Adipocyte (in vitro differentiated cells): Measurements from ENCODE around the gene ME2.
"Not testable (repeated sequence)": the region's sequence is repeated elsewhere in the genome, so short reads cannot be mapped to it uniquely, and the experiment has no call there.

Experiments used
- DNase-seq: peaks from one replicate; pipeline ENCODE4 v3.0.0-alpha.2; 2015; ENCODE audit warnings: low read depth
- H3K27me3 ChIP-seq: replicated peaks from 2 replicates; pipeline ENCODE4 v1.7.0; 2013; ENCODE audit warnings: mild to moderate bottlenecking, low read length, moderate library complexity; ENCODE audit not compliant: control insufficient read depth, insufficient read depth
- H3K36me3 ChIP-seq: 2 replicates; pipeline ENCODE4 v1.7.0; 2013; ENCODE audit warnings: low read length, mild to moderate bottlenecking, moderate library complexity; ENCODE audit not compliant: control insufficient read depth, insufficient read depth, severe bottlenecking
- H3K4me1 ChIP-seq: 2 replicates; pipeline ENCODE4 v1.7.0; 2013; ENCODE audit warnings: mild to moderate bottlenecking, low read length, moderate library complexity; ENCODE audit not compliant: control insufficient read depth, insufficient read depth
- H3K4me3 ChIP-seq: 2 replicates; pipeline ENCODE4 v1.7.0; 2013; ENCODE audit warnings: mild to moderate bottlenecking, low read length, moderate library complexity
- H3K9ac ChIP-seq: 2 replicates; pipeline ENCODE4 v1.7.0; 2013; ENCODE audit warnings: mild to moderate bottlenecking, low read length, moderate library complexity
- H3K9me3 ChIP-seq: 2 replicates; pipeline ENCODE4 v1.7.0; 2013; ENCODE audit warnings: mild to moderate bottlenecking, low read length, moderate library complexity; ENCODE audit not compliant: control insufficient read depth

Gene ME2

GRCh38 chr18:50953822-50954221 lies 74.9 kb downstream of the ME2 start:
- Histone ChIP-seq H3K27me3 (no peaks in the 10 kb centered on the region), H3K9ac (no peak overlapping the region), H3K4me1 (no peaks in the 10 kb centered on the region), H3K4me3 (no peak overlapping the region), H3K9me3 (no peaks in the 10 kb centered on the region), H3K36me3 (no peaks in the 10 kb centered on the region)
- no peak for DNase-seq

GRCh38 chr18:50955253-50955652 lies 76.3 kb downstream of the ME2 start:
- Histone ChIP-seq H3K4me3 (no peak overlapping the region), H3K36me3 (no peaks in the 10 kb centered on the region), H3K9ac (no peak overlapping the region), H3K9me3 (no peaks in the 10 kb centered on the region), H3K27me3 (no peaks in the 10 kb centered on the region), H3K4me1 (no peaks in the 10 kb centered on the region)
- no peak for DNase-seq

- H3K4me1 ChIP-seq: no peaks in the 10 kb centered on the region
- H3K4me3 ChIP-seq: no peak overlapping the region
- DNase-seq: no peak
- no peaks in the 10 kb centered on the region for H3K36me3 ChIP-seq
- H3K9me3 ChIP-seq: peaks cover 4% of the 10 kb centered on the region
- no peak overlapping the region for H3K9ac ChIP-seq
- H3K27me3 ChIP-seq: no peaks in the 10 kb centered on the region
These were observed 77.2 kb downstream of the ME2 start for GRCh38 chr18:50956116-50956515.

- Histone ChIP-seq H3K9me3 (peaks cover 27% of the 10 kb centered on the region), H3K36me3 (no peaks in the 10 kb centered on the region), H3K9ac (no peak overlapping the region), H3K4me1 (no peaks in the 10 kb centered on the region), H3K27me3 (no peaks in the 10 kb centered on the region), H3K4me3 (no peak overlapping the region)
- no peak for DNase-seq
These were observed 83.1 kb downstream of the ME2 start for GRCh38 chr18:50961974-50962373.

- Histone ChIP-seq H3K36me3 (no peaks in the 10 kb centered on the region), H3K27me3 (no peaks in the 10 kb centered on the region), H3K9me3 (peaks cover 5% of the 10 kb centered on the region), H3K4me1 (peaks cover 17% of the 10 kb centered on the region), H3K4me3 (peak within 1 kb of the TSS; percentile 83), H3K9ac (peak within 1 kb of the TSS; percentile 95)
- peak; percentile 90 for DNase-seq
These were observed 89.1 kb downstream of the ME2 start, which contains the start of gene ELAC1 for GRCh38 chr18:50967714-50968661. ELAC1 (plus strand) TSS chr18:50968040; CDS start chr18:50974405, 6,365 bp downstream.

- H3K27me3 ChIP-seq: no peaks in the 10 kb centered on the region
- H3K36me3 ChIP-seq: peaks cover 2% of the 10 kb centered on the region
- peak overlapping the region; percentile 83 for H3K4me3 ChIP-seq
- peaks cover 26% of the 10 kb centered on the region for H3K4me1 ChIP-seq
- no peak for DNase-seq
- no peaks in the 10 kb centered on the region for H3K9me3 ChIP-seq
- H3K9ac ChIP-seq: peak overlapping the region; percentile 95
These were observed 90.5 kb downstream of the ME2 start for GRCh38 chr18:50969448-50969847.

- no peak overlapping the region for H3K4me3 ChIP-seq
- no peaks in the 10 kb centered on the region for H3K27me3 ChIP-seq
- no peaks in the 10 kb centered on the region for H3K9me3 ChIP-seq
- no peak overlapping the region for H3K9ac ChIP-seq
- DNase-seq: no peak
- H3K36me3 ChIP-seq: peaks cover 7% of the 10 kb centered on the region
- peaks cover 26% of the 10 kb centered on the region for H3K4me1 ChIP-seq
These were observed 91.1 kb downstream of the ME2 start for GRCh38 chr18:50970006-50970405.

- not testable (repeated sequence) for H3K4me3 ChIP-seq, DNase-seq, H3K9ac ChIP-seq, H3K9me3 ChIP-seq, H3K27me3 ChIP-seq
- H3K36me3 ChIP-seq: peaks cover 31% of the 10 kb centered on the region
- peaks cover 24% of the 10 kb centered on the region for H3K4me1 ChIP-seq
These were observed 93.5 kb downstream of the ME2 start for GRCh38 chr18:50972404-50972803.

GRCh38 chr18:50973367-50974126 lies 94.6 kb downstream of the ME2 start:
- Histone ChIP-seq H3K9me3 (no peaks in the 10 kb centered on the region), H3K27me3 (no peaks in the 10 kb centered on the region), H3K9ac (no peak overlapping the region), H3K4me3 (no peak overlapping the region), H3K4me1 (peaks cover 22% of the 10 kb centered on the region), H3K36me3 (peaks cover 42% of the 10 kb centered on the region)
- DNase-seq: peak; percentile 68

GRCh38 chr18:50977037-50977760 lies 98.3 kb downstream of the ME2 start:
- Histone ChIP-seq H3K9ac (no peak overlapping the region), H3K4me3 (no peak overlapping the region), H3K27me3 (no peaks in the 10 kb centered on the region), H3K9me3 (no peaks in the 10 kb centered on the region), H3K36me3 (peaks cover 57% of the 10 kb centered on the region), H3K4me1 (peaks cover 18% of the 10 kb centered on the region)
- DNase-seq: no peak

GRCh38 chr18:50981381-50981780 lies 102.5 kb downstream of the ME2 start:
- H3K27me3 ChIP-seq: no peaks in the 10 kb centered on the region
- H3K9ac ChIP-seq: no peak overlapping the region
- H3K9me3 ChIP-seq: no peaks in the 10 kb centered on the region
- H3K36me3 ChIP-seq: peaks cover 42% of the 10 kb centered on the region
- no peak overlapping the region for H3K4me3 ChIP-seq
- DNase-seq: no peak
- peaks cover 16% of the 10 kb centered on the region for H3K4me1 ChIP-seq
